Dermis blood vessel endothelial cell (primary cell): ENCODE data around the gene FAM227B. TPM values are rescaled to one million over a fixed set of nuclear protein-coding genes. Genes with fewer than 3 reads are reported as not detected.
"Not testable (repeated sequence)": the region's sequence is repeated elsewhere in the genome, so short reads cannot be mapped to it uniquely, and the experiment has no call there.

Experiments used
- DNase-seq: peaks from one replicate; pipeline ENCODE4 v3.0.0; 2010
- total RNA-seq: library from RNA; depleted of rRNA; stranded (reverse); fragments of >200 nt; gene quantifications from 2 replicates; pipeline ENCODE4 v1.2.3, GENCODE V29; 2014

Gene FAM227B
- total RNA-seq, 1 donor from 2014 or later, result 1.4 TPM

- DNase-seq, result no peak
Observed at GRCh38 chr15:49610157-49610918, 10.3 kb downstream of the FAM227B start.

- no peak for DNase-seq
Observed at GRCh38 chr15:49606594-49606993, 14.0 kb downstream of the FAM227B start.

DNA sequence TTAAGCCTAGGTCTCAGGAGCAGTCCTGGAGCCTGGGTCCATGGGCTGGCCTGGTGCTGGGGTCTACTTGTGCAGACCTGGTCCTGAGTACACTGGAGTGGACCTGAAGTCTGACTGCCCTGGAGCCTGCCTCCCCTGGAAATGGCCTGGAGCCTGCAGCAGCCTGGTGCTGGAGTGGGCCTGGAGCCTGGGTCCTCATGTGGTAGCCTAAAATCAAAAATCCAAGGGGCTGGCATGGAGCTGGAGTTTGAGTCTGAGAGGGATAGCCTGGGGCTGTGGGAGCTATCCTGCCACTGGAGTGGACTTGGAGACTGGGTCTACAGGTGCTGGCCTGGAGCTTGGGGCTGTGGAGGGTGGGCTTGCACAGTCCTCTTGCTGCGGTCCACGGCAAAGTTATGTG lies 15.0 kb downstream of the FAM227B start:
- DNase-seq, result no peak

DNA sequence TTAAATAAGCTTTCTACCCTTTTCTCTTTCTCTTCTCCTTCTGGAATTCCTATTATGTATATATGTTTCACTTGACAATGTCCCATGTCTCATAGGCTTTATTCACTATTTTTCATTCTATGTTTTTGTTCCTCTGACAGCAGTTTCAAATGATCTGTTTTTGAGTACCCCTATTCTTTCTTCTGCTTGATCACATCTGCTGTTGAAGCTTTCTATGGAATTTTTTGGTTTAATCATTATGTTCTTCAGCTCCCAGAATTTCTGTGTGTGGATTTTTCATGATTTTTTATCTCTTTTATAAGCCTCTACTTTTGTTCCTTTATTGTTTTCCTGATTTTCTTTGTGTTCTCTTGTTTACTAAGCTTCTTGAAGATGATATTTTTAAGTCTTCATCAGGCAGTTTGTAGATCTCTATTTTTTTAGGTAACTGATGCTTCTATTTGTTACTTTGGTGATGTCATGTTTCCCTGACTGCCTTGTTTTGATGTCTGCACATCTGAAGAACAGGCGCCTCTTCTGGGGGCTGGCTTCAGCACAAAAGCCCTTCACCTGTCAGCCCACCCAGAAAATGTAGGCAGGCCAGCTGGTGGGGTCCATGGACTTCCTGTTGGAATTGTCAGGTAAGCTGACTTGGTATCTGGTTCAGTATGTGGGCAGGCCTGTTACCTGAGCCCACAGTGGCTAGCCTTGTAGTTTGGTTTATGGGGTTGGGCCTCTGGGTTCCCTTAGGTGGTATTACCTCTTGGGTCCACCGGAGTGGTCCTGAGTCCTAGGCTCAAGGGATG lies 15.8 kb downstream of the FAM227B start:
- no peak for DNase-seq

DNA sequence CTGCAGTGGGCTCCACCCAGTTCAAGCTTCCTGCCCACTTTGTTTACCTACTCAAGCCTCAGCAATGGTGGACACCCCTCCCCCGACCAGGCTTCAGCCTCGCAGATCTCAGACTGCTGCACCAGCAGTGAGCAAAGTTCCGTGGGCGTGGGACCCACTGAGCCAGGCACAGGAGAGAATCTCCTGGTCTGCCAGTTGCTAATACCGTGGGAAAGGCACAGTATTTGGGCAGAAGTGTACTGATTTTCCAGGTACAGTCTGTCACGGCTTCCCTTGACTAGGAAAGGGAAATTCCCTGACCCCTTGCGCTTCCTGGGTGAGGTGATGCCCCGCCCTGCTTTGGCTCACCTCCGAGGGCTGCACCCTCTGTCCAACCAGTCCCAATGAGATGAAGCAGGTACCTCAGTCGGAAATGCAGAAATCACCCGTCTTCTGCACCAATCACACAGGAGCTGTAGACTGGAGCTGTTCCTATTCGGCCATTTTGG lies 27.7 kb downstream of the FAM227B start:
- not testable (repeated sequence) for DNase-seq

DNA sequence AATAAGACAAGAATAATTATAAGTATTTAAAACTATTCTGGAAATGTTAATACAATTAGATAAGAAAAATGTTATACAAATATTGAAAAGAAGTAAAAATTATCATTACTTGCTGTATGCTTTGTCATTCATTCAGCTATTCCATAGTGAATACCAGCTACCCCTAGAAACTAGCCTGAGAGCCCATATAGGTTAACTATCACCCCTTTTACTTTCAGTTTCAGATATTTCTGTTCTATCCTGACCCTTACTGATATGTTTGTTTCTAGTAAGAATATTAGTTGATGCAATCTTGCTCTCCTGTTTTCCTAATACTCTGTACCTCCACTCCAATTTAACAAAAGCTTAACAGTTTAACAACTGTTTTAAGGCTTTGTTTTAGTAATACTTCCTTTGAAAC lies 31.6 kb downstream of the FAM227B start:
- DNase-seq, result no peak

DNA sequence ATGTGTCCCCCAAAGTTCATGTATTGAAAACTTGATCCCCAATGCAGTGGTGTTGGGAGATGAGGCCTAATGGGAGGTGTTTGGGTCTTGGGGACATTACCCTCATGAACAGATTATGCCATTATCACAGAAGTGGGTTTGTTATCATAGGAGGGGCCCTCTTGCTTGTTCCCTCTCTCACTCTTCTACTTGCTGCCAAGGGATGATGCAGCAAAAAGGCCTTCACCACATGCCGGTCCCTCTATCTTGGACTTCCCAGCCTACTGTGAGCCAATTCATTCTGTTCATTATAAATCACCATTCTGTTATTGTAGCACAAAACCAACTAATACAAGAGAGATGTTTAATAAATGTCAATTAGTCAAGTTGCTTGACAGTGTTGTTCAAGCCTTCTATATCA lies 47.2 kb downstream of the FAM227B start:
- no peak for DNase-seq

DNA sequence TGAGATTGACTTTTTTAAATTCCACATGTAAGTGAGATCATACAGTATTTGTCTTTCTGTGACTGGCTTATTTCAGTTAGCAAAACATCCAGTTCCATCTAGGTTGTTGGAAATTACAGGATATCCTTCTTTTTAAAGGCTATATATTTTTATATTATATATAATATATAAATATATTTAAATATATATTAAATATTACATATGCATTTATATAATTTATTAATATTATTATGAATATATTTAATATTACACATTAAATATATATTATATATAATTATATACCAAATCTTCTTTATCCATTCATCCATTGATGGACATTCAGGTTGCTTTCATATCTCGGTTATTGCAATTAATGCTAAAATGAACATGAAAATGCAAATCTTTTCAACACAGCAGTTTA lies 49.9 kb downstream of the FAM227B start:
- DNase-seq, result no peak

DNA sequence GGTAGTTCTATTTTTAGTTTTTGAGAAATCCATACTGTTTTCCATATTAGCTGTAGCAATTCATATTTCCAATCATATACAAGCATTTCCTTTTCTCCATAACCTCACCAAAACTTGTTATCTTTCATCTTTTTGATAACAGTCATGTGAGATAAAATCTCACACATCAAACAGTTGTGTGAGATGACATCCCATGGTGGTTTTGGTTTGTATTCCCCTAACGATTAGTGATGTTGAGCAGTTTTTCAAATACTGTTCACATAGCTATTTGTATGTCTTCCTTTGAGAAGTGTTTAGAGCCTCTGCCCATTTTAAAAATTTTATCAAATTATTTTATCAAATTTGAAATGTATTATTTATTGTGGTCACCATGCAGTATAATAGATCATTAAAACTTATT lies 50.4 kb downstream of the FAM227B start:
- no peak for DNase-seq

DNA sequence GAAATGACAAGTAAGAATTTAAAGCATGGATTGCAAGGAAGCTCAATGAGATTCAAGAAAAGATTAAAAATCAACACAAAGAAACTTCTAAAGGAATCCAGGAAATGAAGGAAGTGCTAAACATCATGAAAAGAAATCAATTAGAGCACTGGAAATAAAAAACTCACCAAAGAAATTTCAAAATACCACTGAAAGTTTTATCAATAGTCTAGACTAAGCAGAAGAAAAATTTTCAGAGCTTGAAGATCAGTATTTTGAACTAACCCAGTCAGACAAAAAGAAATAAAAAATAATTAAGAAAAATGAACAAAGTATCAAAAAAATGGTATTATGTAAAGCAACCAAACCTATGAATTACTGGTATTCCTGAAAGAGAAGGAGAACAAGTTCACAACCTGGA lies 60.6 kb downstream of the FAM227B start:
- no peak for DNase-seq

DNA sequence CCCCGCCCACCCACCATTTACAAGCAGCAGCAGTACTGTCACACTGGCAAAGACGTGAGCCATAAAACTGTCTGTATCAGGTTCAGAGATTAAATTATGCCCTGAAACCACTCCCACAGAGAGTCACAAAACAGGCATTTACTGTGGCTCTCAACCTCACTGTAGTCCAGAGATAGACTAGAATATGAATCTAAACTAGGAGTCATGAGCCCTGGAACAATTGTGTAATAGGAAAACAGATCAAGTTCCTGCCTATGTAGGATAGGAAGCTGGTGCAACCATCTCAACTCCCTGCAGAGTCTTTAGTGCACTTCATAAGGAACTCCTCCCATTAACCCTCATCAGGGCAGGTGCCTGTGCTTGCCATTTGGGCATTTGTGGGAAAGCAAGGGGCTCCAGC lies 61.7 kb downstream of the FAM227B start:
- no peak for DNase-seq

GRCh38 chr15:49556437-49556836 lies 64.2 kb downstream of the FAM227B start:
- no peak for DNase-seq

DNA sequence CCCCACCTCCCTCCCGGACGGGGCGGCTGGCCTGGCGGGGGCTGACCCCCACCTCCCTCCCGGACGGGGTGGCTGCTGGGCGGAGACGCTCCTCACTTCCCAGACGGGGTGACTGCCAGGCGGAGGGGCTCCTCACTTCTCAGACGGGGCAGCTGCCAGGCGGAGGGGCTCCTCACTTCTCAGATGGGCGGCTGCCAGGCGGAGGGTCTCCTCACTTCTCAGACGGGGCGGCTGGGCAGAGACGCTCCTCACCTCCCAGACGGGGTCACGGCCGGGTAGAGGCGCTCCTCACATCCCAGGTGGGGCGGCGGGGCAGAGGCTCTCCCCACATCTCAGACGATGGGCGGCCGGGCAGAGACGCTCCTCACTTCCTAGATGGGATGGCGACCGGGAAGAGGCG lies 70.3 kb downstream of the FAM227B start:
- DNase-seq, result not testable (repeated sequence)

GRCh38 chr15:49538520-49538919 lies 82.1 kb downstream of the FAM227B start:
- DNase-seq, result no peak

DNA sequence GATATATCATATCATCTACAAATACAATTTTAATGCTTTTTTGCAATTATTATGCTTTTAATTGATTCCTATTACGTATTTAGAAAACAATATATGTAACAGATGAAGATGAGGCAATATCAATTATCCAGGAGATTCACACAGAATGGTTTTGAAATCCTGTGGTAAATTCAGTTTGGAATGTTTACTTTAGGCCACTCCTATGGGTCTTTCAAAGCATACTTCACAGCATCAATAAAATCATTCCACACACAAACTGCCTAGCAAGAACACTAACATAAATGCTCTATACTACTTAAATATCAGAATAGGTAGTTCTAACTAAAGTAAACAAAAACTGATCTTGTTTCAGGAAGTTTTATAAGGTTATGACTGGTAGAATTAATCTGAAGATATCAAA lies 90.5 kb downstream of the FAM227B start:
- DNase-seq, result no peak

DNA sequence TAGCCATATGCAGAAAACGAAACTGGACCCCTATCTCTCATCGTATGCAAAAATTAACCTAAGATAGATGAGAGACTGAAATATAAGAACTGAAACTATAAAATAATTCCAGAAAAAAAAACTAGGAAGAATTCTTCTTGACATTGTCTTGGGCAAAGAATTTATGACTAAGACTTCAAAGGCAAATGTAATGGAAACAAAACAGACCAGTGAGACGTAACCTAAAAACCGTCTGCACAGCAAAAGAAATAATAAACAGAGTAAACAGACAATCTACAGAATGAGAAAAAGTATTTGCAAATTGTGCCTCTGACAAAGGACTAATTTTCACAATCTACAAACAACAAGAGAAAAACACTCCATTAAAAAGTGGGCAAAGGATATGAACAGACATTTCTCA lies 92.3 kb downstream of the FAM227B start:
- no peak for DNase-seq

DNA sequence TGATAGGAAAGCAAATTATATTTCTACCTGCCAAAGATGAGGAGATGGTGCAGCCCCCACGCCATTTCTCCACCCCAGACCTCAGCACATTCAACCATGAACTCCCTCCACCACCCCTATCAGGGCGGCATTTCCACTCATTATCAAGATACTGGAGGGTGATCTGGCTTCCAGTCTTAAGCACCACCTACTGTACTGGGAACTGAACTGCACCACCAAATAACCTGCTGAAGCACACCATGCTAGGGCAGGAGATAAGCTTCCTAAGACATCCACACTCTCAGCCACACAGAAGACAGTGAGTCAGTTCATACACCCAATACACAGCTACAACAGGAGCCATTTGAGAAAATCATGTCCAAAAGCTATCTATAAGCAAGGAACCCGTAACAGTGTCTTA lies 98.8 kb downstream of the FAM227B start:
- DNase-seq, result no peak

GRCh38 chr15:49512739-49513138 lies 107.9 kb downstream of the FAM227B start:
- DNase-seq, result not testable (repeated sequence)

DNA sequence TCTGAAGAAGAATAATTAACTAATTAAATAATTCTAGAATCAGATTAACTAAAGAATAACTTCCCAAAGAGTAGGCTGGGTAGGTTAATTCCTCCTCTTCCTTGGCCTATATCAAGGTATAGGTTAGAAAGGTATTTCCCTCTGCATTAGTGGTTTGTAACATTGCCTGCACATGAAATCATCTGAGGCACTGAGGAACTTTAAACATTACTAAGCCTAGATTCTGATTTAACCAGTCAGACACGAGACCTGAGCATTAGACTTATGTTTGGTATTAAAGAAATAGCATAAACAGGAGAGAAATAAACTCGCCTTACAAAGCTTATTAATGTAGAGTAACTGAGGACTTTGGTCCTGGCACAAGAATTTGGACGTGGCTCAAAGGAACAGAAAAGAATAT lies 113.4 kb downstream of the FAM227B start:
- no peak for DNase-seq

DNA sequence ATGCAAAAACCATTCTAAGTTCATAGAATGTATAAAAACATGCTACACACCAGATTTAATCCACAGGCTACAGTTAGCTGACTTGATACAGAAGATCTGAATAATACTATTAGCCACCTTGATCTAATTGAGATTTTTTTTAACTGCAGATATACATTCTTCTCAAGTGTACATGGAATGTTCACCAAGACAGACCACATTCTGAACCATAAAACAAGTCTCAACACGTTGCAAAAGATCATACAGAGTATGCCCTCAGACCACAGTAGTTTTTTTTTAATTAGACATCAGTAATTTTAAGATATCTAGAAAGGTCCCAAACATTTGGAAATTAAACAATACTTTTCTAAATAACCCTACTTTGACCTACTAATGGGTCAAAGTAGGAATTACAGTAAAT lies 114.3 kb downstream of the FAM227B start:
- no peak for DNase-seq

GRCh38 chr15:49501586-49501985 lies 119.0 kb downstream of the FAM227B start:
- DNase-seq, result no peak

- DNase-seq, result no peak
Observed at GRCh38 chr15:49495993-49496753, 124.4 kb downstream of the FAM227B start.

GRCh38 chr15:49494842-49495241 lies 125.8 kb downstream of the FAM227B start:
- DNase-seq, result no peak
